ENCODE results near the gene KIF1A.
A peak's percentile ranks its signal among the peaks of the same experiment; 100 is the strongest.
"Not testable (repeated sequence)": the region's sequence is repeated elsewhere in the genome, so short reads cannot be mapped to it uniquely, and the experiment has no call there.

The KIF1A gene

GRCh38 chr2:240851078-240851991 lies 31.3 kb upstream of the KIF1A start:
- ChIA-PET POLR2A (ENCODE audit: low non-redundant PET) (interaction anchor here (0.6 to 0.7 kb wide), 2 partner anchors 172 to 250 kb away, joined by 3 to 19 read pairs; no protein-coding TSS in a partner anchor), CTCF (interaction anchor here (0.6 to 1.4 kb wide), 23 partner anchors 10 to 1033 kb away, joined by 3 to 10 read pairs (median 3); partner anchors contain the start of gene PASK)
- peak; percentile 81 for DNase-seq (ENCODE audit: low spot score)
- H3K27ac ChIP-seq, result no peak overlapping the region
- TF ChIP-seq CTCF (conservative IDR thresholded peaks at IDR 0.05; ENCODE audit: low read depth), result peak; percentile 93

GRCh38 chr2:240850756-240851077 lies 30.7 kb upstream of the KIF1A start:
- ChIA-PET POLR2A (ENCODE audit: low non-redundant PET) (no interaction called here), CTCF (interaction anchor here (0.6 to 1.4 kb wide), 19 partner anchors 9 to 1034 kb away, joined by 3 to 10 read pairs (median 3); partner anchors contain the start of gene PASK)
- DNase-seq (ENCODE audit: low spot score), result no peak
- TF ChIP-seq CTCF (conservative IDR thresholded peaks at IDR 0.05; ENCODE audit: low read depth), result no peak
- H3K27ac ChIP-seq, result no peak overlapping the region

GRCh38 chr2:240850026-240850425 lies 30.0 kb upstream of the KIF1A start:
- POLR2A ChIA-PET (ENCODE audit: low non-redundant PET), result no interaction called here
- no peak for DNase-seq (ENCODE audit: low spot score)
- CTCF ChIA-PET, result interaction anchor here (0.6 to 0.7 kb wide), 3 partner anchors 367 to 1061 kb away, joined by 3 to 4 read pairs (median 3); no protein-coding TSS in a partner anchor
- TF ChIP-seq CTCF (conservative IDR thresholded peaks at IDR 0.05; ENCODE audit: low read depth), result no peak
- no peak overlapping the region for H3K27ac ChIP-seq

- no peak overlapping the region for H3K27ac ChIP-seq
- CTCF ChIA-PET, result interaction anchor here (0.6 to 0.7 kb wide), 2 partner anchors 816 to 1062 kb away, joined by 3 to 4 read pairs; no protein-coding TSS in a partner anchor
- DNase-seq (ENCODE audit: low spot score), result no peak
- no peak for TF ChIP-seq CTCF (conservative IDR thresholded peaks at IDR 0.05; ENCODE audit: low read depth)
- POLR2A ChIA-PET (ENCODE audit: low non-redundant PET), result no interaction called here
Measured at GRCh38 chr2:240848900-240849680, 29.1 kb upstream of the KIF1A start.

GRCh38 chr2:240847817-240848216 lies 27.8 kb upstream of the KIF1A start:
- DNase-seq (ENCODE audit: low spot score), result no peak
- ChIA-PET CTCF (no interaction called here), POLR2A (ENCODE audit: low non-redundant PET) (no interaction called here)
- no peak for TF ChIP-seq CTCF (conservative IDR thresholded peaks at IDR 0.05; ENCODE audit: low read depth)
- H3K27ac ChIP-seq, result no peak overlapping the region

- POLR2A ChIA-PET (ENCODE audit: low non-redundant PET), result no interaction called here
- CTCF ChIA-PET, result interaction anchor here (0.6 kb wide), 1 partner anchor 205 kb away, joined by 3 read pairs; no protein-coding TSS in a partner anchor
- H3K27ac ChIP-seq, result no peak overlapping the region
- no peak for TF ChIP-seq CTCF (conservative IDR thresholded peaks at IDR 0.05; ENCODE audit: low read depth)
- no peak for DNase-seq (ENCODE audit: low spot score)
Measured at GRCh38 chr2:240846873-240847595, 27.0 kb upstream of the KIF1A start.

- DNase-seq (ENCODE audit: low spot score); POLR2A ChIA-PET (ENCODE audit: low non-redundant PET); CTCF ChIA-PET; H3K27ac ChIP-seq: not testable (repeated sequence)
Measured at GRCh38 chr2:240846309-240846708, 26.3 kb upstream of the KIF1A start.
